K562 (cell line): ENCODE data around the gene LY6G6D. TPM values are rescaled to one million over a fixed set of nuclear protein-coding genes. Genes with fewer than 3 reads are reported as not detected.
A peak's percentile ranks its signal among the peaks of the same experiment; 100 is the strongest.

Experiments used
- ATAC-seq: fragments of 200-7000 bp; cut with Tn5 transposase; 3 replicates; pipeline ENCODE4 v1.9.1; 2020; ENCODE audit warnings: moderate library complexity
- BruUV-seq: library from RNA; stranded (reverse); fragments of 400-500 nt; replicated peaks from 2 replicates; lab custom pipeline; 2021; lab: Mats Ljungman, UMichigan
- CTCF ChIA-PET: fragments of 300-600 bp; formaldehyde crosslinking; extraction: SDS; loops from one replicate; lab custom pipeline; 2021; ENCODE audit warnings: low intra/inter-chr PET ratio; lab: Yijun Ruan, JAX
- POLR2A ChIA-PET: fragments of 300-600, 350-650 bp; sonication (Branson Sonifier 250); formaldehyde crosslinking; extraction: SDS; loops from one replicate; lab custom pipeline; 2021; ENCODE audit warnings: antibody characterized with exemption, inconsistent platforms; lab: Yijun Ruan, JAX
- DNase-seq, 4 experiments: peaks; one replicate each; pipeline versions ENCODE4 v3.0.0 to v3.0.0-alpha.2; 2011 to 2018; ENCODE audit warnings: low spot score in 3 of 4, mixed read lengths in 3 of 4; ENCODE audit errors: extremely low read depth in 1 of 4
- FAIRE-seq: peaks from 2 replicates; lab custom pipeline; 2011; peaks lifted over from hg19 to GRCh38; lab: Jason Lieb, UNC
- H2AFZ ChIP-seq: 2 replicates; pipeline ENCODE4 v1.6.0; 2011; ENCODE audit warnings: low read depth, low read length, control low read depth, inconsistent platforms
- H3K27ac ChIP-seq: fragments of 200-600 bp; 3 replicates; pipeline ENCODE4 v1.8.0; 2011; ENCODE audit warnings: low read depth, mild to moderate bottlenecking, control low read depth, inconsistent platforms, low read length, moderate library complexity, mixed read lengths; ENCODE audit errors: extremely low read depth
- H3K27me3 ChIP-seq, 2 experiments: fragments of 300-600 bp in 1 of 2; 2 replicates in 1 of 2; 3 replicates in 1 of 2; pipeline versions ENCODE4 v1.6.0 to v1.8.0; 2011; ENCODE audit warnings: inconsistent platforms in 2 of 2, low read length in 2 of 2, mild to moderate bottlenecking in 1 of 2, mixed read lengths in 1 of 2, moderate library complexity in 1 of 2; ENCODE audit not compliant: control insufficient read depth in 2 of 2, insufficient read depth in 2 of 2
- H3K36me3 ChIP-seq: fragments of 300-600 bp; 3 replicates; pipeline ENCODE4 v1.8.0; 2011; ENCODE audit warnings: mild to moderate bottlenecking, low read length, inconsistent platforms; ENCODE audit not compliant: control insufficient read depth, insufficient read depth
- H3K4me1 ChIP-seq, 2 experiments: fragments of 200-600 bp in 1 of 2; replicated peaks in 1 of 2; 2 replicates in 1 of 2; 3 replicates in 1 of 2; pipeline versions ENCODE4 v1.5.1 to v1.8.0; 2011; ENCODE audit warnings: inconsistent platforms in 2 of 2, low read length in 2 of 2, mild to moderate bottlenecking in 1 of 2, mixed read lengths in 1 of 2, moderate library complexity in 1 of 2; ENCODE audit not compliant: control insufficient read depth in 2 of 2, insufficient read depth in 2 of 2
- H3K4me2 ChIP-seq: 2 replicates; pipeline ENCODE4 v1.6.1; 2011; ENCODE audit warnings: low read length, control low read depth, inconsistent platforms, mixed read lengths; ENCODE audit not compliant: insufficient read depth
- H3K4me3 ChIP-seq: fragments of 200-600 bp; sonication (generic), shearing (Covaris generic); 2 replicates; pipeline ENCODE4 v1.5.1; 2016; ENCODE audit warnings: control low read depth, inconsistent platforms
- H3K79me2 ChIP-seq: fragments of 200-600 bp; 3 replicates; pipeline ENCODE4 v1.8.0; 2011; ENCODE audit warnings: low read length, inconsistent platforms; ENCODE audit not compliant: control insufficient read depth, insufficient read depth
- H3K9ac ChIP-seq, 2 experiments: 2 replicates each; pipeline versions ENCODE4 v1.6.0 to v1.6.1; 2011; ENCODE audit warnings: low read depth in 2 of 2, low read length in 2 of 2, control low read depth in 1 of 2, inconsistent platforms in 1 of 2, mild to moderate bottlenecking in 1 of 2, mixed read lengths in 1 of 2; ENCODE audit not compliant: insufficient read depth in 1 of 2
- H3K9me1 ChIP-seq: one replicate; pipeline ENCODE4 v1.6.0; 2011; ENCODE audit warnings: inconsistent platforms, mild to moderate bottlenecking, low read length, moderate library complexity; ENCODE audit not compliant: control insufficient read depth, insufficient read depth
- H3K9me3 ChIP-seq: replicated peaks from 2 replicates; pipeline ENCODE4 v1.5.1; 2011; ENCODE audit warnings: low read depth, low read length, inconsistent platforms; ENCODE audit not compliant: control insufficient read depth, insufficient read depth
- H4K20me1 ChIP-seq: replicated peaks from 2 replicates; pipeline ENCODE4 v1.6.1; 2011; ENCODE audit warnings: low read length, inconsistent platforms, mixed read lengths; ENCODE audit not compliant: control insufficient read depth, insufficient read depth
- ARHGAP35 ChIP-seq: fragments of 450-650 bp; IDR thresholded peaks from 2 replicates; pipeline ENCODE4 v1.6.1; 2018; ENCODE audit not compliant: partially characterized antibody
- BRCA1 ChIP-seq, 2 experiments: fragments of 450-650 bp in 1 of 2; sonication (generic) in 1 of 2; formaldehyde crosslinking in 1 of 2; IDR thresholded peaks; 2 replicates each; pipeline versions ENCODE4 v1.5.0 to v1.6.1; 2017 to 2020; ENCODE audit warnings: mild to moderate bottlenecking in 1 of 2, missing genetic modification reagents in 1 of 2
- CBX2 ChIP-seq: fragments of 200-600 bp; sonication (generic); IDR thresholded peaks from one replicate; pipeline ENCODE4 v1.6.1; 2012; ENCODE audit warnings: mild to moderate bottlenecking, low read length, inconsistent platforms; ENCODE audit not compliant: insufficient read depth, poor library complexity, severe bottlenecking
- HMGN3 ChIP-seq: IDR thresholded peaks from 2 replicates; pipeline ENCODE4 v1.6.1; 2011; ENCODE audit warnings: borderline replicate concordance, low read depth, mild to moderate bottlenecking, mixed read lengths, low read length; ENCODE audit not compliant: insufficient read length; ENCODE audit errors: extremely low read depth
- PRMT5 ChIP-seq: sonication (generic); formaldehyde crosslinking; IDR thresholded peaks from 2 replicates; pipeline ENCODE4 v1.5.0; 2020; ENCODE audit warnings: missing genetic modification reagents
- SRSF7 ChIP-seq: fragments of 200-400 bp; formaldehyde crosslinking; optimal IDR thresholded peaks from 2 replicates; pipeline ENCODE3; 2017; ENCODE audit warnings: mild to moderate bottlenecking, low read depth, low read length
- XRCC5 ChIP-seq: fragments of 200-400 bp; formaldehyde crosslinking; IDR thresholded peaks from 2 replicates; pipeline ENCODE4 v1.6.1; 2017; ENCODE audit warnings: low read depth, mild to moderate bottlenecking, low read length
- ZEB2 ChIP-seq: fragments of 450-650 bp; IDR thresholded peaks from 2 replicates; pipeline ENCODE4 v1.6.1; 2016
- WGBS: fragments of 100-300 bp; shearing (Covaris generic); methylation state at CpG from one replicate; pipeline ENCODE4 v1.1.6; 2016; ENCODE audit warnings: low coverage, mixed read lengths; ENCODE audit not compliant: insufficient coverage; ENCODE audit errors: missing lambda C conversion rate; 5-methylcytosine and 5-hydroxymethylcytosine counted together
- in situ Hi-C: fragments of 300-500 bp; cut with MboI; formaldehyde crosslinking; loops from 4 replicates; pipeline ENCODE4 v1.15.0; 2018; ENCODE audit warnings: inconsistent platforms, mixed read lengths
- intact Hi-C: fragments of 100-400 bp; cut with micrococcal nuclease; formaldehyde crosslinking; loops from 2 replicates; pipeline ENCODE4 v1.14.2; 2022
- polyA plus RNA-seq, 8 experiments: library from polyadenylated mRNA; depleted of rRNA in 4 of 8; stranded (reverse) in 5 of 8; unstranded in 3 of 8; fragments of >200 nt; fragmentation: Nextera tagmentation in 2 of 8; fragmentation: Illumina TruSeq in 1 of 8; extraction: Ambion mirVana in 2 of 8; extraction: Trizol in 1 of 8; gene quantifications; 2 replicates each; pipeline versions ENCODE4 v1.2.1 to v1.2.3, GENCODE V29; 2011 to 2014; ENCODE audit warnings: inconsistent platforms in 1 of 8, missing spikeins in 1 of 8
- total RNA-seq, 7 experiments: library from RNA; depleted of rRNA in 6 of 7; stranded (reverse); fragments of >200 nt in 6 of 7; fragmentation: Illumina TruSeq in 2 of 7; extraction: Trizol in 2 of 7; gene quantifications; 2 replicates each; pipeline versions ENCODE4 v1.2.1 to v1.2.3, GENCODE V29; 2011 to 2021; ENCODE audit warnings: low replicate concordance in 1 of 7
- TF ChIP-seq, protein P1 (sequence below): IDR thresholded peaks from 3 replicates; pipeline ENCODE4 v1.6.1; 2011; ENCODE audit warnings: borderline replicate concordance, mild to moderate bottlenecking, moderate library complexity; ENCODE audit not compliant: insufficient read length; ENCODE audit errors: extremely low read depth
- TF ChIP-seq, protein P2 (sequence below): fragments of 450-650 bp; IDR thresholded peaks from 2 replicates; pipeline ENCODE4 v1.7.0; 2016; ENCODE audit warnings: borderline replicate concordance
- TF ChIP-seq, protein P3 (sequence below): sonication (generic); formaldehyde crosslinking; IDR thresholded peaks from 2 replicates; pipeline ENCODE4 v1.8.1; 2023; ENCODE audit warnings: mild to moderate bottlenecking, missing genetic modification reagents
- TF ChIP-seq, protein P4 (sequence below), 2 experiments: fragments of 450-650 bp; IDR thresholded peaks; 2 replicates each; pipeline ENCODE4 v1.6.1; 2016

Gene LY6G6D
- total and polyA plus RNA-seq, 9 of the 15 experiments (the other 6 are each of a cell fraction or from before 2014, with no cell fraction given) = 0.30 to 0.38 TPM; not detected in 7

DNA sequence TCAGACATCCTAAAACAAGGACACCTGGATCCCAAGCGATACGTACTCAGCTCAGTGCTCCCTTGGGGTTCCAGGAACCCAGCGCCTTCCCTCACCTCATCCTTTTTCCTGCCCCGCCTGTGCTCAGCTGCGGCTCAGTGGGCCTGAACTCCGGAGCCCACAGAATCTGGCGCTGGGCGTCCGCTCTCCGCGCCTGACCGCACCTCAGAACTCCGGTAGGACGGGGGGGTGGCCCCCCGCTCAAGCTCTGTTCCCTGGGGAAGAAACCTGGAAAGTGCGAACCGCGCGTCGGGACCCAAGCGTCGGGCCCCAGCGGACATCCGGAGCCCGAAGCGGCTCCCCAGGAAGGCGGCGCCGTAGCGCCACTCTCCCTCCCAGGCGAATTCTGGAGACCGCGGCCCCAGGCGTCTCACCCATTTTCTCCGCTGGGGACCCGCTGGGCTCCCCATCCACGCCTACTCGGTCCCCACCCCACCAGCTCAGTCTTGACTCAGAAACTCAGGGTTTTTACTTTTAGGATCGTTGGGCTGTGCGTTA is 33.9 kb upstream of the LY6G6D start:
- Histone ChIP-seq H3K27me3 (no peaks in the 10 kb centered on the region), H3K4me1 (peaks cover 11 to 25% of the 10 kb centered on the region in 2 experiments), H3K27ac (no peak overlapping the region), H3K9ac (no peak overlapping the region), H3K4me3 (no peak overlapping the region), H2AFZ (no peak overlapping the region), H4K20me1 (no peaks in the 10 kb centered on the region), H3K79me2 (no peaks in the 10 kb centered on the region; the same call in 2 of the 3 replicates), H3K9me1 (no peaks in the 10 kb centered on the region), H3K4me2 (no peak overlapping the region), H3K36me3 (peaks cover 13% of the 10 kb centered on the region; the same call in 2 of the 3 replicates), H3K9me3 (no peaks in the 10 kb centered on the region)
- ChIA-PET POLR2A (interaction anchor here (1.4 kb wide), 1 partner anchor 11 kb away, joined by 7 read pairs; no protein-coding TSS in a partner anchor), CTCF (interaction anchor here (0.6 to 3.0 kb wide), 10 partner anchors 37 to 1140 kb away, joined by 3 to 35 read pairs (median 4); partner anchors contain the start of gene NEU1)
- intact Hi-C loops = loop anchor here (2.0 kb wide), 2 partner anchors 134 to 182 kb away; partner anchors contain the start of genes ATP6V1G2, NEU1 and NFKBIL1
- peak in 1 of 4 experiments; percentile 62 for DNase-seq
- BruUV-seq = no TSS peak
- ATAC-seq = no peak
- in situ Hi-C loops = no loop called here
- WGBS = 83% methylated on average over 28 of the region's 40 CpGs
- no peak for FAIRE-seq
- TF ChIP-seq, protein P1, sequence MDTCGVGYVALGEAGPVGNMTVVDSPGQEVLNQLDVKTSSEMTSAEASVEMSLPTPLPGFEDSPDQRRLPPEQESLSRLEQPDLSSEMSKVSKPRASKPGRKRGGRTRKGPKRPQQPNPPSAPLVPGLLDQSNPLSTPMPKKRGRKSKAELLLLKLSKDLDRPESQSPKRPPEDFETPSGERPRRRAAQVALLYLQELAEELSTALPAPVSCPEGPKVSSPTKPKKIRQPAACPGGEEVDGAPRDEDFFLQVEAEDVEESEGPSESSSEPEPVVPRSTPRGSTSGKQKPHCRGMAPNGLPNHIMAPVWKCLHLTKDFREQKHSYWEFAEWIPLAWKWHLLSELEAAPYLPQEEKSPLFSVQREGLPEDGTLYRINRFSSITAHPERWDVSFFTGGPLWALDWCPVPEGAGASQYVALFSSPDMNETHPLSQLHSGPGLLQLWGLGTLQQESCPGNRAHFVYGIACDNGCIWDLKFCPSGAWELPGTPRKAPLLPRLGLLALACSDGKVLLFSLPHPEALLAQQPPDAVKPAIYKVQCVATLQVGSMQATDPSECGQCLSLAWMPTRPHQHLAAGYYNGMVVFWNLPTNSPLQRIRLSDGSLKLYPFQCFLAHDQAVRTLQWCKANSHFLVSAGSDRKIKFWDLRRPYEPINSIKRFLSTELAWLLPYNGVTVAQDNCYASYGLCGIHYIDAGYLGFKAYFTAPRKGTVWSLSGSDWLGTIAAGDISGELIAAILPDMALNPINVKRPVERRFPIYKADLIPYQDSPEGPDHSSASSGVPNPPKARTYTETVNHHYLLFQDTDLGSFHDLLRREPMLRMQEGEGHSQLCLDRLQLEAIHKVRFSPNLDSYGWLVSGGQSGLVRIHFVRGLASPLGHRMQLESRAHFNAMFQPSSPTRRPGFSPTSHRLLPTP = no peak
- TF ChIP-seq, protein P2, sequence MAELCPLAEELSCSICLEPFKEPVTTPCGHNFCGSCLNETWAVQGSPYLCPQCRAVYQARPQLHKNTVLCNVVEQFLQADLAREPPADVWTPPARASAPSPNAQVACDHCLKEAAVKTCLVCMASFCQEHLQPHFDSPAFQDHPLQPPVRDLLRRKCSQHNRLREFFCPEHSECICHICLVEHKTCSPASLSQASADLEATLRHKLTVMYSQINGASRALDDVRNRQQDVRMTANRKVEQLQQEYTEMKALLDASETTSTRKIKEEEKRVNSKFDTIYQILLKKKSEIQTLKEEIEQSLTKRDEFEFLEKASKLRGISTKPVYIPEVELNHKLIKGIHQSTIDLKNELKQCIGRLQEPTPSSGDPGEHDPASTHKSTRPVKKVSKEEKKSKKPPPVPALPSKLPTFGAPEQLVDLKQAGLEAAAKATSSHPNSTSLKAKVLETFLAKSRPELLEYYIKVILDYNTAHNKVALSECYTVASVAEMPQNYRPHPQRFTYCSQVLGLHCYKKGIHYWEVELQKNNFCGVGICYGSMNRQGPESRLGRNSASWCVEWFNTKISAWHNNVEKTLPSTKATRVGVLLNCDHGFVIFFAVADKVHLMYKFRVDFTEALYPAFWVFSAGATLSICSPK = 0 out of 2 replicates have a peak, but pooled peaks have one; percentile 28
- TF ChIP-seq PRMT5 (0 out of 2 replicates have a peak, but pooled peaks have one; percentile 53), XRCC5 (peak; percentile 4; the same call in 1 of the 2 replicates), CBX2 (no peak), ARHGAP35 (no peak), SRSF7 (peak; percentile 80), ZEB2 (no peak), BRCA1 (IDR thresholded peaks at IDR 0.05) (no peak), BRCA1 (CRISPR knock-in tag; IDR thresholded peaks at IDR 0.05) (0 out of 2 replicates have a peak, but pooled peaks have one; percentile 43), HMGN3 (peak; percentile 26)
- TF ChIP-seq, protein P3, sequence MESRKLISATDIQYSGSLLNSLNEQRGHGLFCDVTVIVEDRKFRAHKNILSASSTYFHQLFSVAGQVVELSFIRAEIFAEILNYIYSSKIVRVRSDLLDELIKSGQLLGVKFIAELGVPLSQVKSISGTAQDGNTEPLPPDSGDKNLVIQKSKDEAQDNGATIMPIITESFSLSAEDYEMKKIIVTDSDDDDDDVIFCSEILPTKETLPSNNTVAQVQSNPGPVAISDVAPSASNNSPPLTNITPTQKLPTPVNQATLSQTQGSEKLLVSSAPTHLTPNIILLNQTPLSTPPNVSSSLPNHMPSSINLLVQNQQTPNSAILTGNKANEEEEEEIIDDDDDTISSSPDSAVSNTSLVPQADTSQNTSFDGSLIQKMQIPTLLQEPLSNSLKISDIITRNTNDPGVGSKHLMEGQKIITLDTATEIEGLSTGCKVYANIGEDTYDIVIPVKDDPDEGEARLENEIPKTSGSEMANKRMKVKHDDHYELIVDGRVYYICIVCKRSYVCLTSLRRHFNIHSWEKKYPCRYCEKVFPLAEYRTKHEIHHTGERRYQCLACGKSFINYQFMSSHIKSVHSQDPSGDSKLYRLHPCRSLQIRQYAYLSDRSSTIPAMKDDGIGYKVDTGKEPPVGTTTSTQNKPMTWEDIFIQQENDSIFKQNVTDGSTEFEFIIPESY (CRISPR knock-in tag) = peak; percentile 86
- TF ChIP-seq, protein P4, sequence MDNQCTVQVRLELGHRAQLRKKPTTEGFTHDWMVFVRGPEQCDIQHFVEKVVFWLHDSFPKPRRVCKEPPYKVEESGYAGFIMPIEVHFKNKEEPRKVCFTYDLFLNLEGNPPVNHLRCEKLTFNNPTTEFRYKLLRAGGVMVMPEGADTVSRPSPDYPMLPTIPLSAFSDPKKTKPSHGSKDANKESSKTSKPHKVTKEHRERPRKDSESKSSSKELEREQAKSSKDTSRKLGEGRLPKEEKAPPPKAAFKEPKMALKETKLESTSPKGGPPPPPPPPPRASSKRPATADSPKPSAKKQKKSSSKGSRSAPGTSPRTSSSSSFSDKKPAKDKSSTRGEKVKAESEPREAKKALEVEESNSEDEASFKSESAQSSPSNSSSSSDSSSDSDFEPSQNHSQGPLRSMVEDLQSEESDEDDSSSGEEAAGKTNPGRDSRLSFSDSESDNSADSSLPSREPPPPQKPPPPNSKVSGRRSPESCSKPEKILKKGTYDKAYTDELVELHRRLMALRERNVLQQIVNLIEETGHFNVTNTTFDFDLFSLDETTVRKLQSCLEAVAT (IDR thresholded peaks at IDR 0.05) = peak in 1 of 2 experiments; percentile 38; a peak in 1 of 4 replicates
